ENCODE data around the gene TYW1B.
A peak's percentile ranks its signal among the peaks of the same experiment; 100 is the strongest.
"Not testable (repeated sequence)": the region's sequence is repeated elsewhere in the genome, so short reads cannot be mapped to it uniquely, and the experiment has no call there.

TYW1B gene, protein sequence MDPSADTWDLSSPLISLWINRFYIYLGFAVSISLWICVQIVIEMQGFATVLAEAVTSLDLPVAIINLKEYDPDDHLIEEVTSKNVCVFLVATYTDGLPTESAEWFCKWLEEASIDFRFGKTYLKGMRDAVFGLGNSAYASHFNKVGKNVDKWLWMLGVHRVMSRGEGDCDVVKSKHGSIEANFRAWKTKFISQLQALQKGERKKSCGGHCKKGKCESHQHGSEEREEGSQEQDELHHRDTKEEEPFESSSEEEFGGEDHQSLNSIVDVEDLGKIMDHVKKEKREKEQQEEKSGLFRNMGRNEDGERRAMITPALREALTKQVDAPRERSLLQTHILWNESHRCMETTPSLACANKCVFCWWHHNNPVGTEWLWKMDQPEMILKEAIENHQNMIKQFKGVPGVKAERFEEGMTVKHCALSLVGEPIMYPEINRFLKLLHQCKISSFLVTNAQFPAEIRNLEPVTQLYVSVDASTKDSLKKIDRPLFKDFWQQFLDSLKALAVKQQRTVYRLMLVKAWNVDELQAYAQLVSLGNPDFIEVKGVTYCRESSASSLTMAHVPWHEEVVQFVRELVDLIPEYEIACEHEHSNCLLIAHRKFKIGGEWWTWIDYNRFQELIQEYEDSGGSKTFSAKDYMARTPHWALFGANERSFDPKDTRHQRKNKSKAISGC

DNA sequence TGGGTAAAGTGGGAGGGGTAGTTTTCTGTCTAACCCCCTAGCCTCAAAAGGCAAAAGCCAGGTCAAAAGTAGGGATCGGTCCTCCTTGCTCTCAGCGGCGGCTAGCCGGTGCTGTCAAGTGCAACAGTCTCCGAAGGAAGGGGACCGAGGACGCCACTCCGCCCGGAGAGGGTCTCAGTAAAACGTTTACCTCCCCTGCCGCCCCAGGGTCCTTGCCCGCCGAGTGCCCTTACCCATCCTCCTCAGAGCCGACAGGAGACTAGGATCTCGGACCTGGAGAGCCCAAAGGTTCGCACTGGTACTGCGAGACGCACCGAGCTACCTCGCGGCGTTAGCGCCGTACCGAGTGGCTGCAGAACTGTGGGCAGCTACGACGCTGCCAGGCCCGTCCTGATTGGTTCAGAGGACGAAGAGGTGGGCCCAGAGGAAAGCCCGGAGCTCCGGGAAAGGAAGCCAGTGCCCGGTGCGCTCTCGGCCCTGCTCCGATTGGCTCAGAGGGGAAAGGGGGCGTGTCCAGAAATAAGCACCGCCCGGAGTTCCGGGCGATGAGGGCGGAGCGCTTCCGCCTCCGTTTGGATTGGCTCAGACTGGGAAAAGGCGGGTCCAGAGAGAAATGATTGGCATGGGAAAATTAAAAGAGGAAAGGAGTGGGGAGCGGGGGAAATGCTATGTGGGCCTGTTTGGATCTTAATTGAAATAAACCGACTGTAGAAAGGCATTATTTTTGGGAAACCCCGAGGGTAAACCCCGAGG is at the start of gene TYW1B:
TSS of gene TYW1B (minus strand) at position 362 of the 753 bp plus-strand sequence. CDS start at position 237, 125 bp downstream.
- peak; percentile 88 for DNase-seq (ENCODE audit: low read depth)

DNA sequence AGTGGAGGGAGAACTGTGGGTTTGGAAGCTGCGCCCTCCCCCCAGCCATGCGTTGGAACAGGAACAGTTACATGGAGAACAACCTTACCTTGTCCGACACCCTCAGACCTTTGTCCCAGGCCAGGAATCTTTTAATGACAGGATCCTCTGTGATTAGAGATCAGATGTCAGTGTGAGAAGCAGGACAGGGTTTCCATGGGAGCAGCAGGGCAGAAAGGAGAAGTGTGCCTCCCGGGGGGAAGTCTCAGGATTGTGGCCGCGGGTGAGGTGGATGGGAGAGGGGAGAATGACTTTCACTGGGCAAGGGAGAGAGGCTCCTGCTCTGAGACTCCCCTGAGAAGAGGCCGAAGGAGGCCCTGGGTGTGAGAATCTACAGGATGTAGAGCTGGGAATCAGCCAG is 39.6 kb upstream of the TYW1B start:
- DNase-seq (ENCODE audit: low read depth), result not testable (repeated sequence)

DNA sequence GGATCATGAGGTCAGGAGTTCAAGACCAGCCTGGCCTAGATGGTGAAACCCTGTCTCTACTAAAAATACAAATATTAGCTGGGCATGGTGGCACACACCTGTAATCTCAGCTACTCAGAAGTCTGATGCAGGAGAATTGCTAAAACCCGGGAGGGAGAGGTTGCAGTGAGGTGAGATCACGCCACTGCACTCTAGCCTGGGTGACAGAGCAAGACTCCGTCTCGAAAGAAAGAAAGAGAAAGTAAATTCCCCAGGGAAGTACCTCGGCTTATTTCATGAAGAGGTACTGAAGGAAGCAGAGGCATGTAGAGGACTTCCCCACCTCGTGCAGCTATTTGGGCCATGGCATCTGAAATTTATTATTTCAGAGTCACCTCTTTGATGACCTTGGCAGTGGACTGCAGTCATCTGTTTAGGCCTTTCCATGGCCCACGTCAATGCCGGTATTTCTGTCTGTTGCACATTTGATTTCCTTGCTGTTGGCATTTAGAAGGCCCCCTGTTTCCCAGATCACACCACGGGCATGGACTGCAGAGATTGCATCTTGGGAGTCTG is 30.9 kb upstream of the TYW1B start:
- DNase-seq (ENCODE audit: low read depth), result not testable (repeated sequence)

DNA sequence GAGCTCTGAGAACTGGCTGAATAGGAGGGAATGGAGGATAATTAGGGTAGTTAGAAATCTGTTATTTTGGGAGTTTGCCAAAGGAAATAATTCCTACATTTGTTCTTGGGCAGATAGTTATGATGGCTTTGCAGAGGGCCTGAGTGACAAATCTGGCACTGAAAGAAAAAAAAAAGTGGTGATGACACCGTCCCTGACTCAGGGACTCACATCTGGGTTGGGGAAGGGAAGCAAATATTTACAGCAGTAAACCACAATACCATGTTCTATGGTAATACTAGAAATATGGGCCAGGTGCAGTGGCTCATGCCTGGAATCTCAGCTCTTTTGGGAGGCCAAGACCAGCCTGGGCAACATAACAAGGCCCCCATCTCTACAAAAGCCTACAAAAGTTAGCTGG is 29.9 kb upstream of the TYW1B start:
- DNase-seq (ENCODE audit: low read depth), result not testable (repeated sequence)

DNA sequence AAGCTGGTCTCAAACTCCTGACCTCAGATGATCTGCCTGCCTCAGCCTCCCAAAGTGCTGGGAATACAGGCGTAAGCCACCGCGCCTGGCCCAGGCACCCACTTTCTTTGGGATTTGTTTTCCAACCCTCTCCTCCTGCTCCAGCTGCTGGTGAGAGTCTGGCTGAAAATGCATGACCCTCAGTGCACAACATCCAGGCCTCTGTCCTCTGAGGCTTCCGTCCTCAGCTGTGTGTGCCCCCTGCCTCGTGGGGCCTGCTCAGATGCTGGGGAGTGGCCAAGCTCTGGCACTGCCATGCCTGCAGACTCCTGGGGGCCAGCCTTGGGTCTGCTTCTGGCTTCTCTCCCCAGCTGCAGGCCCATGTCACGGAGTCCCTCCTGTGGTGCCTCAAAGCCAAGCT is 27.3 kb upstream of the TYW1B start:
- DNase-seq (ENCODE audit: low read depth), result not testable (repeated sequence)

DNA sequence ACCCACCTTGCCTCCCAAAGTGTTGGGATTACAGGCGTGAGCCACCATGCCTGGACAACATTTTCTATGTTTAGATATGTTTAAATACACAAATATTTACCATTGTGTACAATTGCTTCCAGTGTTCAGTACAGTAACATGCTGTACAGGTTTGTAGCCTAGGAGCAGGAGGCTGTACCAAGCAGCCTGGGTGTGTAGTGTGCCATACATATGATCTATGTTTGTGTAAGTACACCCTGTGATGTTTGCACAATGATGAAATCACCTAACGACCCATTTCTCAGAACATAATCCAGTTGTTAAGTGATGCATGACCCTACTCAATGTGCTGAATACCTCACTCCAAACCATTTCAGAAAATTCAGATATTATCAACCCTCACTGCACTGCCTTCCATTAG is 24.9 kb upstream of the TYW1B start:
- not testable (repeated sequence) for DNase-seq (ENCODE audit: low read depth)

- DNase-seq (ENCODE audit: low read depth), result not testable (repeated sequence)
These were observed 22.7 kb upstream of the TYW1B start for GRCh38 chr7:72850746-72851145.

DNA sequence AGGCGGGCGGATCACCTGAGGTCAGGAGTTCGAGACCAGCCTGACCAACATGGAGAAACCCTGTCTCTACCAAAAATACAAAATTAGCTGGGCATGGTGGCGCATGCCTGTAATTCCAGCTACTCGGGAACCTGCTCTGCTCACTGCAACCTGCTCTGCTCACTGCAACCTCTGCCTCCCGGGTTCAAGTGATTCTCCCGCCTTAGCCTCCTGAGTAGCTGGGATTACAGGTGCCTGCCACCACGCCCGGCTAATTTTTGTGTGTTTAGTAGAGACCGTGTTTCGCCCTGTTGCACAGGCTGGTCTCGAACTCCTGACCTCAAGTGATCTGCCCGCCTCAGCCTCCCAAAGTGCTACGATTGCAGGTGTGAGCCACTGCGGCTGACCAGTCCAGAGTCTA is 16.1 kb upstream of the TYW1B start:
- not testable (repeated sequence) for DNase-seq (ENCODE audit: low read depth)

- not testable (repeated sequence) for DNase-seq (ENCODE audit: low read depth)
These were observed 15.2 kb upstream of the TYW1B start for GRCh38 chr7:72843166-72843565.

DNA sequence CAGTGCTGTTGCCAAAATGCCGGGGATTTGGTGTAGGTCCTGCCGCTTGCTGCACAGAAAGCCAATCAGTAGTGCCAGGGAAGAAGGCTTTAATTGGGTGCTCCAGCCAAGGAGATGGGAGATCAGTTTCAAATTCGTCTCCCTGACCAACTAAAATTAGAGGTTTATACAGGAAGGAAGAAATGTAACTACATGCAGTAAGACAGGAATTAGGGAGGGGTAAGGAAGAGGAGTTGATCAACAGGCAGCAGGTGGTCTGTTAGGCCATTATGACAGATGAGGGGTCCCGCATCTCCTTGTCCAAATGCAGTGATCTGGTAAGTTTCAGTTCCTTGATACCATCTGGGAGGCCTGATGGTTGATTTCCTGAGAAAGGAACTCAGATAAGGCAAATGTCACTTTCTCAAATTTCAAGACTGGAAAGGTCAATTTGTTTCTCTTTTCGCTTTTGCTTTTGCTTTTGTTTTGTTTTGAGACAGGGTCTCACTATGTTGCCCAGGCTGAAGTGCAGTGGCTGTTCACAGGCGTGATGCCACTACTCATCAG is 13.0 kb upstream of the TYW1B start:
- DNase-seq (ENCODE audit: low read depth), result not testable (repeated sequence)

- not testable (repeated sequence) for DNase-seq (ENCODE audit: low read depth)
These were observed 10.3 kb upstream of the TYW1B start for GRCh38 chr7:72838315-72838714.

- not testable (repeated sequence) for DNase-seq (ENCODE audit: low read depth)
These were observed 9.3 kb upstream of the TYW1B start for GRCh38 chr7:72837291-72837690.

DNA sequence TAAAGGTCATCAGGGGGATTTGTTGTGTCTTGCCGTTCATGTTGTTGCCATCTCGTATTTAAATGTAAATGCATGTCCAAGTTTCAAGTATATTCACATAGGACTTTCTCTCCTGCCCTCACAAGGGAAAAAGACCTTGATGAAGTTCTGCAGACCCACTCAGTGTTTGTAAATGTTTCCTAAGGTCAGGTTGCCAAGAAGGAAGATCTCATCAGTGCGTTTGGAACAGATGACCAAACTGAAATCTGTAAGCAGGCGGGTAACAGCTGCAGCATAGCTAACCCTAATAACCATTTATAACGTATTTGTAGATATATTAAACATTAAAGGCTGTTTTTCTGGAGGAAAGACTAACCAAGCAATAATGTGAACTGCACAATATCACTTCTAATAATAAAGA is 2.6 kb upstream of the TYW1B start:
- DNase-seq (ENCODE audit: low read depth), result not testable (repeated sequence)

GRCh38 chr7:72829687-72830354 is 1.8 kb upstream of the TYW1B start:
- not testable (repeated sequence) for DNase-seq (ENCODE audit: low read depth)

DNA sequence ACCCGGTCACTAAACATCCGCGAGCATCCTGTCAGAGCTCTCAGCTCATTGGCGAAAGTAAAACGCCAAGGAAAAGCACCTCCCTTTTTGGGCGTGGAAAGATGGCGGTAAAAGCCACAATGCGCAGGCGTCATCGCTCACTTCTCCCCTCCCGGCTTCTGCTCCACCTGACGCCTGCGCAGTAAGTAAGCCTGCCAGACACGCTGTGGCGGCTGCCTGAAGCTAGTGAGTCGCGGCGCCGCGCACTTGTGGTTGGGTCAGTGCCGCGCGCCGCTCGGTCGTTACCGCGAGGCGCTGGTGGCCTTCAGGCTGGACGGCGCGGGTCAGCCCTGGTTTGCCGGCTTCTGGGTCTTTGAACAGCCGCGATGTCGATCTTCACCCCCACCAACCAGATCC is 1.3 kb upstream of the TYW1B start:
- DNase-seq (ENCODE audit: low read depth), result peak; percentile 93

- not testable (repeated sequence) for DNase-seq (ENCODE audit: low read depth)
These were observed 4.0 kb downstream of the TYW1B start for GRCh38 chr7:72823765-72824732.

GRCh38 chr7:72822497-72822896 is 5.5 kb downstream of the TYW1B start:
- not testable (repeated sequence) for DNase-seq (ENCODE audit: low read depth)

DNA sequence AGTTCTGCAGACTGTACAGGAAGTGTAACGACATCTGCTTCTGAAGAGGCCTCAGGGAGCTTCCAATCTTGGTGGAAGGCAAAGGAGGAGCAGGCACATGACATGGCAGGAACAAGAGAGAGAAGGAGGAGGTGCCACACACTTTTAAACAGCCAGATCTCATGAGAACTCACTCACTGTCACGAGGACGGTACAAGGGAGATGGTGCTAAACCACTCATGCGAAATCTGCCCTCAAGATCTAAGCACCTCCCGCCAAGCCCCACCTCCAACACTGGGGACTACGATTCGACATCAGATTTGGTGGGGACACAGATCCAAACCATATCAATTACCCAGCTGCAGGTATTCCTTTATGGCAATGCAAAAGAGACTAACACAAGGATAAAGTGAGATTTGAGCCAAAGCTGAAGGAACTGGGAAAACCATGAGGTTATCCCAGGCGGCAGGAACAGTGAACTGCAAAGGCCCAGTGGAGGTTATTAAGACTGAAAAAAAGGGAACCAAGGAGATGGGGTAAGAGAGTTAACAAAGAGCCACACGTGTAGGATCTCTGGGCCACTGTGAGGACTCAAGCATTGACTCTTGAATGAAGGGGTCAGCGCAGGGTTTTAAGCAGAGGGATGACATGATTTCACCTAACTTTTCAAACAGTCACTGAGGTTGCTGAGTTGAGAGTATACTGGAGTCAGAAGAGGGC is 9.2 kb downstream of the TYW1B start:
- DNase-seq (ENCODE audit: low read depth), result not testable (repeated sequence)

DNA sequence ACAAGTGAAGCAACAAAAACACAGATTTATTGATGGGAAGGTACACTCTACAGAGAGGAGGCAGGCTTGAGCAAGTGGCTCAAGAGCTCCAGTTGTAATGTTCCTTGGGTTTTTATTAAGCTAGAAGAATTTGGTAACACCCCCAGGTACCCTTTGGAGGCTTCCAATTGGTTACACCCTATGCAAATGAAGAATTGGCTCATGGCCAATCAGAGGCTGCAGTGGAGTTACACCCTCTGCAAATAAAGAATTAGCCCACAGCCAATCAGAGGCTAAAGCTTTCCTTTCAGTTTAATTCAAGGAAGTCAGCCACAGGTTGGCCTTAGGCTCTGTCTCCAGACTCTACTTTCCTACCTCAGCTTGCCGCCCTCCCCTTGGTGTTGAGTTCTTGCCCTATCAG is 10.3 kb downstream of the TYW1B start:
- DNase-seq (ENCODE audit: low read depth), result not testable (repeated sequence)
